Activated CD8-positive, alpha-beta T cell treated with anti-CD3 and anti-CD28 coated beads for 36 hours (primary cell): Measurements from ENCODE around the gene NNAT. TPM values are rescaled to one million over a fixed set of nuclear protein-coding genes. Genes with fewer than 3 reads are reported as not detected.

ENCODE experiments used
- ATAC-seq: fragments of 200-7000 bp; cut with Tn5 transposase; one replicate; pipeline ENCODE4 v1.10.0; 2021; ENCODE audit warnings: mild to moderate bottlenecking, moderate library complexity
- CTCF ChIA-PET: fragments of 350-600 bp; sonication (Branson Sonifier 250); formaldehyde crosslinking; loops from one replicate; lab custom pipeline; 2021; ENCODE audit warnings: antibody characterized with exemption; lab: Charles Lee
- POLR2A ChIA-PET: fragments of 350-600 bp; sonication (Branson Sonifier 250); formaldehyde crosslinking; loops from one replicate; lab custom pipeline; 2021; ENCODE audit warnings: antibody characterized with exemption; lab: Charles Lee
- DNase-seq: peaks from one replicate; pipeline ENCODE4 v3.0.0-alpha.2; 2020
- H3K27ac Mint-ChIP-seq: one replicate; pipeline ENCODE4 v1.8.0; 2021; ENCODE audit warnings: mild to moderate bottlenecking, mixed read lengths
- H3K27me3 Mint-ChIP-seq: one replicate; pipeline ENCODE4 v1.8.0; 2021; ENCODE audit warnings: mixed read lengths
- H3K36me3 Mint-ChIP-seq: one replicate; pipeline ENCODE4 v1.8.0; 2021; ENCODE audit warnings: low read depth, mixed read lengths
- H3K4me1 Mint-ChIP-seq: one replicate; pipeline ENCODE4 v1.8.0; 2021; ENCODE audit warnings: low read depth, mixed read lengths
- H3K4me3 Mint-ChIP-seq: one replicate; pipeline ENCODE4 v1.8.0; 2021; ENCODE audit warnings: mild to moderate bottlenecking, moderate library complexity, mixed read lengths
- H3K9me3 Mint-ChIP-seq: one replicate; pipeline ENCODE4 v1.8.0; 2021; ENCODE audit warnings: mixed read lengths
- CTCF ChIP-seq: fragments of 200-600 bp; IDR thresholded peaks from one replicate; pipeline ENCODE4 v1.8.0; 2022; ENCODE audit warnings: antibody characterized with exemption, mild to moderate bottlenecking
- intact Hi-C: fragments of 100-400 bp; cut with micrococcal nuclease; formaldehyde crosslinking; loops from one replicate; pipeline ENCODE4 v1.10.0; 2022
- total RNA-seq, 2 experiments: library from RNA; stranded (reverse); gene quantifications; one replicate each; pipeline ENCODE4 v1.2.3, GENCODE V29; 2021

NNAT gene
- total RNA-seq, 2 experiments from 2014 or later: 0.47 TPM; not detected in 1

- H3K4me1 Mint-ChIP-seq: no peaks in the 10 kb centered on the region
- POLR2A ChIA-PET: no interaction called here
These were observed 19.1 kb upstream of the NNAT start for GRCh38 chr20:37501940-37502339.

GRCh38 chr20:37502654-37503053, 18.4 kb upstream of the NNAT start:
- CTCF ChIA-PET: interaction anchor here (1.4 kb wide), 1 partner anchor 32 kb away, joined by 5 read pairs; no protein-coding TSS in a partner anchor
- no peak for ATAC-seq
- Mint-ChIP-seq H3K27ac (no peak overlapping the region), H3K36me3 (no peaks in the 10 kb centered on the region), H3K9me3 (no peaks in the 10 kb centered on the region), H3K27me3 (no peaks in the 10 kb centered on the region), H3K4me3 (no peak overlapping the region), H3K4me1 (no peaks in the 10 kb centered on the region)
- no peak for TF ChIP-seq CTCF
- no peak for DNase-seq
- POLR2A ChIA-PET: interaction anchor here (0.7 kb wide), 1 partner anchor 8 kb away, joined by 3 read pairs; no protein-coding TSS in a partner anchor
- intact Hi-C loops: no loop called here

More at GRCh38 chr20:37501940-37502339, 19.1 kb upstream of the NNAT start:
- Mint-ChIP-seq H3K9me3 (no peaks in the 10 kb centered on the region), H3K4me3 (no peak overlapping the region), H3K36me3 (no peaks in the 10 kb centered on the region), H3K27ac (no peak overlapping the region), H3K27me3 (no peaks in the 10 kb centered on the region)
- ATAC-seq: no peak
- intact Hi-C loops: no loop called here
- TF ChIP-seq CTCF: no peak
- DNase-seq: no peak
- CTCF ChIA-PET: interaction anchor here (1.4 kb wide), 1 partner anchor 33 kb away, joined by 5 read pairs; no protein-coding TSS in a partner anchor

- no peaks in the 10 kb centered on the region for H3K27me3 Mint-ChIP-seq
- no peak for TF ChIP-seq CTCF
- CTCF ChIA-PET: no interaction called here
- H3K36me3 Mint-ChIP-seq: no peaks in the 10 kb centered on the region
- no peak overlapping the region for H3K27ac Mint-ChIP-seq
- no peak overlapping the region for H3K4me3 Mint-ChIP-seq
- POLR2A ChIA-PET: interaction anchor here (0.7 kb wide), 1 partner anchor 8 kb away, joined by 3 read pairs; no protein-coding TSS in a partner anchor
- ATAC-seq: no peak
- H3K9me3 Mint-ChIP-seq: no peaks in the 10 kb centered on the region
- DNase-seq: no peak
- no peaks in the 10 kb centered on the region for H3K4me1 Mint-ChIP-seq
- intact Hi-C loops: no loop called here
These were observed 17.7 kb upstream of the NNAT start for GRCh38 chr20:37503256-37503927.

GRCh38 chr20:37504404-37505096, 16.5 kb upstream of the NNAT start:
- ATAC-seq: no peak
- no peaks in the 10 kb centered on the region for H3K9me3 Mint-ChIP-seq
- POLR2A ChIA-PET: no interaction called here
- H3K36me3 Mint-ChIP-seq: peaks cover 1% of the 10 kb centered on the region
- intact Hi-C loops: no loop called here
- no peaks in the 10 kb centered on the region for H3K4me1 Mint-ChIP-seq
- H3K27me3 Mint-ChIP-seq: no peaks in the 10 kb centered on the region
- no peak overlapping the region for H3K4me3 Mint-ChIP-seq
- CTCF ChIA-PET: no interaction called here
- no peak overlapping the region for H3K27ac Mint-ChIP-seq
- DNase-seq: no peak
- no peak for TF ChIP-seq CTCF
